NCI-H748 (cell line): ENCODE data around the gene STARD6.
"Not testable (repeated sequence)": the region's sequence is repeated elsewhere in the genome, so short reads cannot be mapped to it uniquely, and the experiment has no call there.

Source experiments
- DNase-seq: peaks from one replicate; lab custom pipeline; 2025; ENCODE audit not compliant: unreplicated experiment; lab: John Stamatoyannopoulos, UW

STARD6 gene, protein sequence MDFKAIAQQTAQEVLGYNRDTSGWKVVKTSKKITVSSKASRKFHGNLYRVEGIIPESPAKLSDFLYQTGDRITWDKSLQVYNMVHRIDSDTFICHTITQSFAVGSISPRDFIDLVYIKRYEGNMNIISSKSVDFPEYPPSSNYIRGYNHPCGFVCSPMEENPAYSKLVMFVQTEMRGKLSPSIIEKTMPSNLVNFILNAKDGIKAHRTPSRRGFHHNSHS

DNA sequence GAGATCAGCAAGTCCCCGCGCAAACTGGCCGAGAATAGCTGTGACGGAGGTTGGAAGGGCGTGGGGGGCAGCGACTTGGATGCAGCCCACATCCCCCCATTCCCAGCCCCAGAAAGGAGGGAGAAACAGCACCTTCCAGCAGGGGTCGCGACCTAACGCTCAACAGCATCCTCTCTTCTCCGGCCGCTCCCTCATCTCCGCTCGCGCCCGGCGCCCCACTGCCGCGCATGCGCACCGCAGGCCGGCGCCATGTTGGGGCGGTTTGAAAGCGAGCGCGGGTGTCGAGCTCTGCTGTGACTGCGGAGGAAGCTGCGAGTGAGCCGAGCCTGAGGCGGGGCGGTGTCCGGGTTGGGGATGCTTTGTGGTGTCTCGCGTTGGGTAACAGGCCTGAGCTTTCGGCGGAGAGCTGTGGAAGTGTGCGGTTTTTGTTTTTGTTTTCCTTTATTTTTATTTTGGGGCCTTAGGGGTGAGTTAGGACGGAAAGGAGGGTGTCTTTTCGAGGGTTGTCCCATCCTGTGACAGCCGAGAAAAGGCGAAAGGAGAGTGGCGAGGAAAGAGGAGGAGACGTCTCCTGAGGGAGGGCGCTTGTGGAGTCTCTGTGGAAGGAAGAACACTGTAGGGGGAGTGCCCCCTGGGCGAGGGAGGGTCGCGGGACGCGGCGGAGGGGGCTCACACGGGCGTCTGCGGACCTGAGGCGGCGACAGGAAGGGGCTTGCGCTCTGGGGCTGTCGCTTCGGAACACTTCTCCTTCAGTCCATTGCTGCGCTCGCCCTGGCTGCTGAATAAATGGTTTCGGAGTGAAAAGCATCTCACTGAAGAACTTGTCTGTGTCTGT, at the start of gene STARD6, which contains the start of gene C18orf54:
Gene STARD6 (minus strand): TSS at position 199 of the 835 bp plus-strand sequence. CDS start 3,285 bp downstream, outside the sequence.
Gene C18orf54 (plus strand): TSS at position 247 of the 835 bp plus-strand sequence. CDS start 2,667 bp downstream, outside the sequence.
- peak; percentile 92 for DNase-seq

DNA sequence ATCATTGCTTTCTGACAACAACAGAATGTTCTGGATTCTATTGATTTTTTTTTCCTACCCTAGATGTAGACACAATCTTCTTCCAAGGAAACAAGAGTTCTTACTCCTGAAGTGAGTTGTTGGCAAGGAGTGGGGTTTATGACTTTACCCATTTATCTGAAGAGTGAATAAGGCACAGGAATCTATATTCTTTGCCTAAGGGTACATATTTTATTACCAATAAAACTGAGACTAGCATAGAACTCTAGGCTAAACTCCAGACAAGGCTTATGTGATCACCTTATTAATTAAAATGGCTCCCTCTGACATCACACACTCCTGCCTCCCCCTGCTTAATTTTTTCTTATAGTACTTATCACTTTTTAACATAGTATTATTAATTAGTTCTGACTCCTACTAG, 47.6 kb upstream of the STARD6 start:
- DNase-seq, result no peak

DNA sequence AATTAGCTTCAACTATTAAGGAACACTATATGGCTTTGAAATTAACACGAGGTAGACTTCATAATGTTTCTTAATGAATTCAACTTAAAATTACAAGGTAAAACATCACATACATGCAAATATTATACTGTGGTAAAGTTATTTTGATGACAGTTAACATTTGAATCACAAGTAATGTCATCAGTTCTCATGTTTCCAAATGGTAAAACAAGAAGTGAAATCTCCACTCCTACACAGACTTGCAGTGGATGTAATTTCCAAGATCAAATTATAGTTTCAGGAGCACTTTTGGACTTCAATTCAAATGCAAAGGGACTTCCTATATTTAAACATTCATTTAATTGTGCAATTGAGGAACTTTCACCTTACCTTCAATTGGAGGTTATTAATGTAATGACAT, 39.1 kb upstream of the STARD6 start:
- DNase-seq, result no peak

DNA sequence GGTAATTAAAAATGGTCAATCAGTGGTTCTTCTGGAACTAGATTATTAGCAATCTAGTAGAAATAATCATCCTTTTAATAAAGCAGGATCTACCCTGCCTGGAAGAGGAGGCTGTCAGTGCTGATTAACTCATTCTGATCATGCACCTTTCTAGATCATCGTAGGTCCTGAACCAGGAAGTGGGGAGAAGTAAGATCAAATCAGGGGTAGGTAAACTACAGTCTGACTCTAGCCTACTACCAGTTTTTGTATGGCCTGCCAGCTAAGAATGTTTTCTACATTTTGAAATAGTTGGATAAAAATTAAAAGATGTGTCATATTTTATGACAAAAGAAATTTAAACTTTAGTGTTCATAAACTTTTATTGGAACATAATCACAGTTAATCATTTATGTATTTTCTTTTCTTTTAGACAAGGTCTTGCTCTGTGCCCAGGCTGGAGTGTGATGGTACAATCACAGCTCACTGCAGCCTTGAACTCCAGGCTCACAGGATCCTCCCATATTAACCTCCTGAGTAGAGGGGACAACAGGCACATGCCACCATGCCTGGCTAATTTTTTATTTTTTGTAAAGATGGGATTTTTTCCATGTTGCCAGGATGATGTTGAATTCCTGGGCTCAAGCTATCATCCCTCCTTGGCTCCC, 36.1 kb upstream of the STARD6 start:
- no peak for DNase-seq

DNA sequence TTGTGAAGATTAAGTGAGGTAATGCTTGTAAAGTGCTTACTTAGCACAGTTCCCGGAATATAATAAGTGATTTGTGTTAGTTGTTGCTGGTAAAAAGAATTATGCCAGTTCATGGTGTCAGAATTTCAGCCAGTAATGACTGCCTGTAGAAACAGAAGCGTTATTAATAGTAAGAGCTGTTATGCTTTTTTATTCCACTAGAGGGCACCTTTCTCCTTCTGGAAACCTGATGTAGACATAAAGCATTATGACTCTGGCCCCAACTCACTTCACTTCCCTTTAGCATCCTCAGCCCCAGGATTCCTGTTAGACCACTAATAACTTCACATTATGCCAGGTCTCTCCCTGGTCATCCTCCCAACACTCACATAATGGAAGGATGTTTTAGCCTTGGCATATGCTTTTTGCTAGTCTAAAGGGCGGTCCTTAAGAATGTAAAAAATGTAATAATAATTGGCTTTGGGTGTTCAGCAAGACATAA, 34.9 kb upstream of the STARD6 start:
- DNase-seq, result peak; percentile 79

DNA sequence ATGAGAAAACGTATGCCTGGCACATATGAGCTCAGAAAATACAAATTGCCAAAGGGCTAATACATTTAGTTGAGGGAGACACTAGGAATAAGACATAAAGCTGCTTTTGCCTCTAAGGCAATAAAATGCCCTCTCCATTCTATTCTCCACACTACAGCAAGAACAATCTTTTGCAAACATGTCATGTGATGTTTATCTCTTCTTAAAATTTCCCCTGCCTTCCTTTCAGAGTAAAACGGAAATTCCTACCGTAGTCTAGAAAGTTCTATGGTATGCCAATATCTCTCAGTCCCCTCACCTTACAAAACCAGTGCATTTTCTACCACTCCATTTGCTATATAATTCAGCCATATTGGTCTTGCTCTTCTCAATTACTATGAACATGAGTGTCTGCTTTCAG, 33.2 kb upstream of the STARD6 start:
- no peak for DNase-seq

DNA sequence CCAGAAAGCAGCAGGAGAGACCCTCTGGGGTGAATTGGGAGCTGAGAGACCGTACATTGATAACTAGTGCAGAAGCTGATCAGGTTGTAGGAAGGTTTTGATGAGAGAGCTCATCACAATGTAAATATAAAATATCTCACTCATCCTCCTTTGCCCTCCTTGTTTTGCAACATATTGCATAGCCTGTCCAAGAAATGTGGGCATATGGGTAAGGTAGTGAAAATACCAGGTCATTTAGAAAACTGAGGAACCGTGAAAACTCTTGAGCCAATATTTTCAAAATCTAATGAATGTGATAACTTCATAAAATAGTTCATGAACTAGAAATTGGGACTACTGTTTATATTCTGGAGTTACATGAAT, 31.5 kb upstream of the STARD6 start:
- no peak for DNase-seq

GRCh38 chr18:54388203-54389142, 30.8 kb upstream of the STARD6 start:
- DNase-seq, result no peak

- DNase-seq, result no peak
Observed at GRCh38 chr18:54387631-54388030, 30.0 kb upstream of the STARD6 start.

GRCh38 chr18:54386800-54387495, 29.3 kb upstream of the STARD6 start:
- not testable (repeated sequence) for DNase-seq

- DNase-seq, result no peak
Observed at GRCh38 chr18:54386043-54386442, 28.4 kb upstream of the STARD6 start.

GRCh38 chr18:54382733-54383252, 25.1 kb upstream of the STARD6 start:
- no peak for DNase-seq

DNA sequence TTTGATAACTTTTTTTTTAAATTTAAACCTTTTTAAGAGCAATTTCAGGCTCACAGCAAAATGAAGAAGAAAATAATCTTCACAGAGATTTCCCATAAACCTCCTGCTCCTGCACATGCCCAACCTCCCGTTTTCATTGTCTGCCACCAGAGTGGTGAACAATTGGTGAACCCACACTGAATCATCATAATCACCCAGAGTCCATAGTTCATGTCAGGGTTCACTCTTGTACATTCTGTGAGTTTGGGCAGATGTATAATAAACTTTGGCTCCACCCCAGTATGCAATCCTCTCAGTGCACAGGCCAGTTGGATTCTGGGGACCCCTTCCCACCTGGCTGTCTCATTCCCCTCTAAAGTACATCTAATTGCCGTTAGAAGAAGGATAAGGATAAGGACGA, 24.4 kb upstream of the STARD6 start:
- DNase-seq, result no peak

GRCh38 chr18:54381640-54382039, 24.0 kb upstream of the STARD6 start:
- no peak for DNase-seq

DNA sequence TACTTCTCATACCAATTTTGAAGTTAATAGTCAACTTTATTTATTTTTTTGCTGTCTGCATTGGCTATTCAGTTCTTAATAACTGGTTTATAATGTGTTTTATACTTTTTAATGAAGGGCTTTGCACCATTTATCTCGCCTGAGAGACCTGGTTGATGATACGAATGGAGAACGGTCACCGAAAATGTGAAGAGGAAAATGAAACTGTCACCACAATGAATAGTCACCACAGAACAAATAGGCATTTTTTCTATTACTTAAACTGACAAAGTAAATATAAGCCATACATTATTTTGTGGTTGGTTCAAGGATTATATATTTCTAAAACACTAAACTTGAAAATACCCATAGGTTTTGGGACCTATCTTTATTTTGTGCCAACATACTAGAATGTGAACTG, 20.4 kb upstream of the STARD6 start:
- no peak for DNase-seq

DNA sequence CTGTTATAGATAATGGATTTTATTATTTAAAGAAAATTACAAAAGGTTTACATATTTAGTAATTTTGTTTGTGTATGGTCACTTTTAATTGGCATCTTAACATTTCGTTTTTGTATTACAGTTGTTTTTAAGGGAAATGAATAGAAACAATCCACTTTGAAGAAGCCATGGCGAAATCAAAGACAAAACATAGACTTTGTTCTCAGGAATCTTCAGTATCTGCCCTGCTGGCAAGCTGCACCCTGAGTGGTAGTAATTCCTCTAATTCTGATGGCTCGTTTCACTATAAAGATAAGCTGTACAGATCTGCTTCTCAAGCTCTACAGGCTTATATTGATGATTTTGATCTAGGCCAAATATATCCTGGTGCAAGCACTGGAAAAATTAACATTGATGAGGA, 2.7 kb upstream of the STARD6 start:
- DNase-seq, result no peak

DNA sequence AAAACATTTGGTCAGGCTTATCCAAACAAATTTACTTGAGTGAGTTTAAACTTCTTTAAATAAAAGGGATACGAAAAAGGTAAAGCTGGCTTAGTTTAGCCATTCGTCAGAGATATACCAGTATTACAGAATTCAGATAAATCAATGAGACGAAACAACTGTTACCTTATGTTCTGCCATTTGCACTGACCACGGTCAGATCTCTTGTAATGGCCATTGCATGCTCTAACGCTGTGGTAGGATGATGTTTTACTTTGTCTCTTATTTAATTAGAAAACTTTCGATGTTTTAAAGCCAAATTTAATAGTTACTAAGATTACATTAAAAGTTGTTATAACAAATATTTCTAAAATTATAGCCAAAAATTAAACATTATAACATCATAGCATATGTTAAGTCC, 1.6 kb upstream of the STARD6 start:
- peak; percentile 10 for DNase-seq

DNA sequence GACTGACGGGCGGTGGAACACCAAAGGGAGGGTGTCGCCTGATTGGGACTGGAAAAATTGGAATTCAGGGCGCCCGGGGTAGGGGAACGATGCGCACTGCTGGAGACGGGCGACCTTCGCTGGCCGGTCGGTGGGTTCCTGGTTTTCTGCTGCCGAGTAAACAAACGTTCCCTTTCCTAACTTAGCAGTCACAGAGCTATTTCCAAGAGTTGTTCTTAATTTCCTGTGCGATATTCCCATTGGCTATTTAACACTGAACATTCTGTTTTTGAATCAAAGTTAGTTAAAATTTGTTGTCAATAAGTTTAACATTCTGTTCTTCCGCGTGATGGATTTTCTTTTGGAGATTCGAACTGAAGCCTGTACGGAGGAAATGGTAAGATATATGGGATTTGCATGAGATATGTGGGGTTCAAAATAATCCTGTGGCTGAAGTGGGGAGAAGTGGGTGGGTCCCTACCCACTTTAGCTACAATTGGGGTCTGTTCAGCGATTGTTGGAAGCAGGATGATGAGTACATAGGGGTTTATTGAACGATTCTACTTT, 910 bp upstream of the STARD6 start:
- DNase-seq, result no peak

DNA sequence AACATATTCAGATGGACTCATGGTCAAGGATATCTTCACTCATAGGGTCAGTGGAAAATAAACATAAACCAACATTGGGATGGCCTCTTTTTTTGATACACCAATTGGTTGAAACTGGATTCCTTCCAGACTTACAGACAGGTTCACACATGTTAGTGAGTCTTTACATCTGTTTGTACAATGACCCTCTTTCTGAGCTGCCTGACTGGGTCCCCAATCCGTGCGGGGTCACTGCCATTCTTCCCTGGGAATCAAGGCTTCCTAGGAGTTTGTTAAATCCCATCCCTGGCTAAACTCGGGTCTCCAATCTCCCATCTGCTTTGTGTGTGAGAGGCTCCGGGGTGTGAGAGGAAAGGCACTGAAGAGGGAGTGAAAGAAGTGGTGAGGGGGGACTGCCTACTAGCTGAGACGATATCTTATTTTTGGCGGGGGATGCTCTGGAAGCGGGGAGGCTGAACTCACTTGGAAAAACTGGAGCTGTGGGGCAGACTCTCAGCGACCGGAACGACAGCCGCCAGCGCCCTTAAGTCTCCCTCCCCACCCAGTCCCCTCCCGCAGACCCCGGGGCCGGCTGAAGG, 487 bp downstream of the STARD6 start:
- peak; percentile 73 for DNase-seq
